Mononuclear cell (primary cell): ENCODE measurements around the gene NPTN. TPM values are rescaled to one million over a fixed set of nuclear protein-coding genes. Genes with fewer than 3 reads are reported as not detected.
"Not testable (repeated sequence)": the region's sequence is repeated elsewhere in the genome, so short reads cannot be mapped to it uniquely, and the experiment has no call there.

ENCODE experiments used
- H3K27me3 ChIP-seq: 2 replicates; pipeline ENCODE4 v1.6.0; 2011; ENCODE audit warnings: low read length, control low read depth; ENCODE audit not compliant: insufficient read depth
- H3K4me1 ChIP-seq: 2 replicates; pipeline ENCODE4 v1.5.1; 2011; ENCODE audit warnings: mild to moderate bottlenecking, low read length, control low read depth; ENCODE audit not compliant: insufficient read depth
- H3K4me3 ChIP-seq: 2 replicates; pipeline ENCODE4 v1.5.1; 2011; ENCODE audit warnings: mild to moderate bottlenecking, low read length, moderate library complexity
- H3K9me3 ChIP-seq: 2 replicates; pipeline ENCODE4 v1.5.1; 2011; ENCODE audit warnings: low read depth, mild to moderate bottlenecking, control low read depth, low read length
- total RNA-seq: library from RNA; depleted of rRNA; stranded (reverse); fragments of >200 nt; gene quantifications from one replicate; pipeline ENCODE4 v1.2.3, GENCODE V29; 2012

Gene NPTN
- total RNA-seq, 1 donor, result 40.4 TPM

DNA sequence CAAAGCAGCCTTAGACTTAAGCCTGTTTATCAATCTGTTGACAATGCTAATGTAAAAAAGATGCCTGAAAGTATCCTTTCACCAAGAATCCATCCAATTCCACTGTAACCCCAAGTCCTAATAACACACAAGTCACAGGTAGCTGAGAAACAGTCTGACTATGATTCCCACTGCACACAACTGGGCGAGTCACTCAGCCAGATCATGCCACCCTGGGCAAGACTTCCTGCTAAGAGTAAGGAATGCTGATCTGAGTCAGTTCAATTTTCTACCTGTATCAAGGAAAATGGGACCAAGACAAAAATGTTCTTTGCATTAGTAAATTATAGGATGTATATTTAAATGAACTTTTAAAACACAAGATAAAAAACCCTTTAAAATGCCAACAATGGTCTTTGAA, 33.3 kb downstream of the NPTN start:
- peaks cover 27% of the 10 kb centered on the region for H3K4me1 ChIP-seq
- no peaks in the 10 kb centered on the region for H3K27me3 ChIP-seq
- H3K9me3 ChIP-seq, result no peaks in the 10 kb centered on the region
- no peak overlapping the region for H3K4me3 ChIP-seq

DNA sequence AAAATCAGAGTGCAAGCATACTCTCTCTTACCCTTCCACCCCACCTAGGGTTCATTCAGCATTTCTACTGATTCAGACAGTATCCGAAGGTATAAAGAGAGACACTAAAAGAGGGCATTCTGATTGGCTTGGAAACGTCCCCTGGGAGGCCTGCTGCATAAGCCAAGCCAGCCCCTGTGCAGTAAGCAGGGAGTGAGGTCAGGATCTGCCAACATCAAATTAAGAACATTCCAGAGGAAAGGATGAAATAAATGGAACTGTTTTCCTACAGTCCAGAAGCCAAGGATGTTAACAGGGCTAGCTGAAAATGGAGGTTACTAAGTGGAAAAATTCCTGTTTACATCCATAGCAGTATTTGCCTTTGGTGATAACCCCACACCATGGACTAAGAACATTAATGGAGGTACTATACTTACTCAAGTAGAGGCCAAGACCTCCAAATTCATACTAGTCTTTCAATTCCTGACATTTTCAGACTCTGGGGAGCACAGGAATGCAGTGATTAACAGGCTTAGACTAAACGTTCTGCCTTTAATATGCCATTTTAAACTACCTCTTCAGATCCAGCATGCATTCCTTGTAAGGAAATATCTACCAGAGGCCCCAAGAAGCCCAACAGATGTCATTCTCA, 34.5 kb downstream of the NPTN start:
- H3K4me1 ChIP-seq, result peaks cover 29% of the 10 kb centered on the region
- H3K4me3 ChIP-seq, result no peak overlapping the region
- no peaks in the 10 kb centered on the region for H3K27me3 ChIP-seq
- H3K9me3 ChIP-seq, result no peaks in the 10 kb centered on the region

DNA sequence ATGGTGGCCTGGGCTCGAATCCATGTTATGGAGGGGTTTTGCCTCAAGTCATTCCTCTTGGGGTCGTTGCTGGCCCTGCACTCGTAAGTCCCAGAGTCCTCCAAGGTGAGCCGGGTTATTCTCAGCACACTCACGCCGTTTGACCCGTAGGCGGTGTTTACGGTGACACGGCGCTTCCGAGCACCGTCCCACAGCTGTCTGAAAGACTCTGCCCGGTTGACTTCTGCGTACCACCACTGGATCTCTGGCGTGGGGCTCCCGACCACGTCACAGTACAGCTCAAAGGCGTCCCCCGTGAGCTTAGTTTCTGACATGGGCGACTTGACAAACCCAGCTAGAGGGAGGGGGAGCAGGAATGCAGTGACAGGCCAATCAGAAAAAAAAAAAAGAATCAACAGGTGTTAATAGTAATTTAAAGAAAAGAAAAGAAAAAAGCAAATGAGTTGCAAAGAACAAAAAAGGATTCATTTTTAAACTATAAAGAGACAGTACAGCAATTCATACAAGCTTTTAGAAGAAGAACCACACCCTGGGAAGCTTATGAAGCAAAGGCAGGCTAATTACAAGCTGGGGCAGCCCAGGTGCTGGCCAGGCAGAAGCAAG, 36.1 kb downstream of the NPTN start:
- Histone ChIP-seq H3K9me3 (no peaks in the 10 kb centered on the region), H3K4me1 (peaks cover 21% of the 10 kb centered on the region), H3K27me3 (no peaks in the 10 kb centered on the region), H3K4me3 (no peak overlapping the region)

DNA sequence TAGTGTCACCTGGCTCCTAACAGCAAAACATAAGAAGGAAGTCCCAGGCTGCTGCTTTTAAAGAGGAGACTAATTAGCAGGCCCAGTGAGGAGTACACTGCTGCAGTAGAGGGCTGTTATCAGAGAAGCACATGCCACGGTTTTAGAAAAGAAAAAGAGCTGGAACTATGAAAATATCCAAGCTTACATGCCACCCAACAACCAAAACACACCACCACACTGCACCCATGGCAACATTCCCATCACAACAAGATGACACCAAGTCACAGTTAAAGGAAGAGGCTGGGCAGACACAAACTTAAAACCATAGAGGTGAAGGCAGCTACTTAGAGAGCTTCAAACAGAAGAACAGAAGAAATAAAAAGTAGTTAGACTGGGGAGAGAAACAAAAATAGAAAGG, 37.0 kb downstream of the NPTN start:
- Histone ChIP-seq H3K4me3 (no peak overlapping the region), H3K9me3 (no peaks in the 10 kb centered on the region), H3K27me3 (no peaks in the 10 kb centered on the region), H3K4me1 (peaks cover 11% of the 10 kb centered on the region)

DNA sequence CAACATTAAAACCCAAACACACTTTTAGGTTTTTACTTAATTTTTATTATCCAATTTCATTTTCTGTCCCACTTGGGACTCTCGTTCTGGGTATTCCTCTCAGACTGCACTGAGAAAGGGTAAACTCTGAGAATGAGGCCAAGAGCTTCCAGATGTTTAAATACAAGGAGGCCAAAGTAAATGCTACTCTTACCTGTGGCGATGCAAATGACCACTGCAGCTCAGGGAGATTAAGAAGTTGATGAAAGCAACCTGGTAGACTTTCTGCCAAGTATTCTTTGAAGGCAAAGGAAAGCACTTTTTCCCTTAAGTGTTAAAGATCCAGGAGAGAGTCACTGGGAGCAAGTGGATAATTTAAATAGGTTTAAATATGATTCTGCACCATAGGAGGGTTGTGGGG, 39.1 kb downstream of the NPTN start:
- Histone ChIP-seq H3K4me1 (peaks cover 5% of the 10 kb centered on the region), H3K27me3 (no peaks in the 10 kb centered on the region), H3K4me3 (no peak overlapping the region), H3K9me3 (no peaks in the 10 kb centered on the region)

DNA sequence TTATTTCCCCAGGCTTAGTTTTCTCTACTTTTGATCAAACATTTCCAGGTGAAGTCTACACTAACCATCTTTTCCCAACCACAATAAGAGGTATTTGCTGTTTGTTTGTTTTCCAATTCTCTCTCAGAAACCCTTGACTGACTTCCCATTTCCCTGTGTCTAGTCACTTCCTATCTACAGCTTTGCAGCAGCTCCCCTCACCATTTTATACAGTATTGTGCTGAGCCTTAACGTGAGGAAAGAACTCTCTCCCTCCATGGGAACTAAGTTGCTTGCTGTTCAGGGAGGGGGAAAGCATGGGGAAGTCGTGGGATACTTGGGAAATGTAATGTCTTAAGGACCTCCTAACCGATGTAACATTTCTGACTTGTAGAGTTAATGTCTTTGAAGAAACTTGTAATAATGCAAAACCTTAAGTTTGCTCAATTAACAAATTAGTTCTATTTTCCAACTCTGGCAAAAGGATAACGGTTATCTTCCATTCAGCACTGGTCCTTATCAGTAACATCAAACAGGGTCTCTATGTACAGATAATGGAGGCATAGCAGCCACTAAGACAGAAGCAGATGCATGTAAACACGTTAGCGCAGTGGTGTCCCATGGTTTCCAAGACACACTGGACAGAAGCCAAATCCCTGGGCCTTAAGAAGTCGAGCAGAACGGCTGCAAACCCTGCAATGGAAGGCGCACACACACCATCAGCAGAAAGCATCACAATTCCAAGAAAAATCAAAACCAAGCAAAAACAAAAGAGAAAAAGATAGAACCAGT, 39.7 kb downstream of the NPTN start:
- Histone ChIP-seq H3K9me3 (no peaks in the 10 kb centered on the region), H3K4me1 (peaks cover 5% of the 10 kb centered on the region), H3K4me3 (no peak overlapping the region)

DNA sequence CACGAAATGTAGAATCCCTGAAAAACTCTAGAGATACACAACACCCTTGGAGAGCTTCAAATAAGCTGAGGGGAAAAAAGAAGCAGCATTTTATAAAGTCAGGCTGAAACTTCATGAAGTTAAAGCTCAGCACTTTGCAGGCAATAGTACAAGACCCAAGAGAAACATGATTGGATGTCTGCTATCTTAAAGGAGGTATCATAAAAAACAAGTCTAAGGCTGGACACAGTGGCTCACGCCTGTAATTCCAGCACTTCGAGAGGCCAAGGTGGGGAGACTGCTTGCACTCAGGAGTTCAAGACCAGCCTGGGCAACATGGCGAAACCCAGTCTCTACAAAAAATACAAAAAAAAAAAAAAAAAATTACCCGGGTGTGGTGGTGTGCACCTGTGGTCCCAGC, 42.9 kb downstream of the NPTN start:
- H3K4me1 ChIP-seq, result peaks cover 5% of the 10 kb centered on the region
- H3K4me3 ChIP-seq, result no peak overlapping the region
- H3K27me3 ChIP-seq, result no peaks in the 10 kb centered on the region
- no peaks in the 10 kb centered on the region for H3K9me3 ChIP-seq

More for the DNA sequence above, 39.7 kb downstream of the NPTN start:
- H3K27me3 ChIP-seq, result no peaks in the 10 kb centered on the region

DNA sequence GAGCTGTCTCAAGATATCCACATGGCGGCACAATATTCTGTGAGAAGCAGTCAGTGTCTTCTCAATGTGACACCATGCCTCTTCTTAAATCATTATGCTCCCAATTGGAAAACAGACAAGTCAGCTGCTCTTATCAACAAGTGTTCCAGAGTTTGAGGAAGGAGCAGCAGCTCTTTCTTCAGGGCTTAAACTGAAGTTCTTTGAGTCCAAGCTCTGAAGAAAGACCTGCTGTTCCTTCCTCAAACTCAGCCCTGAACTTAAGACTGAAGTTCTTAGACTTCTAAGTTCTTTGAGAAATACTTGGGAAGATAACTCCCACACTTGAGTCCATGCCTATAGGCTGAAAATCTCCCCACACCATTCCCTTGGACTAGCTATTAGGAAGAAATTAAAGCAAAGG, 43.4 kb downstream of the NPTN start:
- H3K27me3 ChIP-seq, result no peaks in the 10 kb centered on the region
- H3K9me3 ChIP-seq, result no peaks in the 10 kb centered on the region
- no peak overlapping the region for H3K4me3 ChIP-seq
- peaks cover 5% of the 10 kb centered on the region for H3K4me1 ChIP-seq

DNA sequence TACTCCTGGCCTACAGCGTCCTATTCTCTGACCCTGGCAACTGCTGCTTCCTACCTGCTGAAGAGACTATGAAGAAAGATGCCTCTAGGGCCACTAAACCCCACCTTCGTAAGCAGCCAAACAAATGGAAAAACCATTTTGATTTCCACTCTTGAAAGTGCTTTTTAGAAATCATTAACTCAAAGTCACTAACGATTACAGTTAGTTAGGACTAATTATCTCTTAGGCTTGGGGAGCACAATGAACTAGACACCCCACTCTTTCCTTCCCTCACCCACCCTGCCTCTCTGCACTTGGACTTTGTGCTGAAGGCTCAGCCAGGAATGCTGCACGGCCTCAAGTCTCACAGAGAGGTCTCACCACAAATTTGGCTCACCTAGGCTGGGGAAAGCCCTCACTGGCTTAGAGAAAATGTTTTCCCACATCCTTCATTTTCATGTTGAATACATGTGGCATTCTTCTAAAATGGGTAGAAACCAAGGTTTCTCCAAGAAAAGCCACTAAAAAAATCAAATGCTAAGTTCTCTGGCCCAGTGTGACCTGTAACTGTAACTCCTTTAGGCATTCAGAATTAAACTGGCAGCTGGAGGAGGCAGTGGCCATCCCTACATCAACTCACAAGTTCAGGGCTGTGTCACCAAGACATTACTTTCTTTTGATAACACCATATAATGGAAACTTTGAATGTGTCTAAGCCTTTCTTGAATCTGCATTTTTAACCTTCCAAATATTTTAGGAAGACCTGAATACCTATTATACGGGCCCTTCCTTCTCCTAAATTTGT, 47.1 kb downstream of the NPTN start:
- no peak overlapping the region for H3K4me3 ChIP-seq

DNA sequence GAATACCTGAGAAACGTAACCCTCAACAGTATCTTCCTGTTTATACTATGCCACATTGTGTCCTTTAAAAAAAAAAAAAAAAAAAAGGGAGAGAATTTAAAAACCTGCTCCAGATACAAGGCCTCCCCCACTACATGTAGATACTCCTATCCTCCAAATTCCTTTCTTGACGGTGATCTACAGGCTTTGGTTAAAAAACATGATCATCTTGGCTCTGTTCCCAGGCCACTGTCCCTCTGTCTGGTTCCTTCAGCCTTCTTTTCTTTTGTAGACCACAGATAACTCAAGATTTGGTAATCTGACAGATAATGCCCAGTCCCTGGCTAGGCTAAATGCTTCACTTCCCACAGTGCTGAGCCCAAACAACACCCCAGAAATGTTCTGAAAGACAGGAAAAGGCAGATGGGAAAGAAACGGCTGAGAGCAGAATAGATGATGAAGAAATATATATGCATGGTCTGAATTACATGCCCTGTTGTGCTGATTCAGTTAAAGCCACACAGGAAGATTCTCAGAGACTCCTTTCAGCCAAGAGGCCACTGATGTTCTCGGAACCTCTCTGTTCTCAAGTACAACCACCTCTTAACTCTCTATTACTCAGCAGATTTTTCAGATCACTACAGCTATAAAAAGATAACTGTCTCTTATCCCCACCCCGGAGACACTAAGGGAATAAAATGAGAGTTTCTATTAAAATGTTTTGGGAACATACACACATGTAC, 48.3 kb downstream of the NPTN start:
- H3K27me3 ChIP-seq, result no peaks in the 10 kb centered on the region
- no peaks in the 10 kb centered on the region for H3K4me1 ChIP-seq
- no peaks in the 10 kb centered on the region for H3K9me3 ChIP-seq
- H3K4me3 ChIP-seq, result no peak overlapping the region

More for the DNA sequence above, 47.1 kb downstream of the NPTN start:
- Histone ChIP-seq H3K4me1 (no peaks in the 10 kb centered on the region), H3K27me3 (no peaks in the 10 kb centered on the region), H3K9me3 (no peaks in the 10 kb centered on the region)

DNA sequence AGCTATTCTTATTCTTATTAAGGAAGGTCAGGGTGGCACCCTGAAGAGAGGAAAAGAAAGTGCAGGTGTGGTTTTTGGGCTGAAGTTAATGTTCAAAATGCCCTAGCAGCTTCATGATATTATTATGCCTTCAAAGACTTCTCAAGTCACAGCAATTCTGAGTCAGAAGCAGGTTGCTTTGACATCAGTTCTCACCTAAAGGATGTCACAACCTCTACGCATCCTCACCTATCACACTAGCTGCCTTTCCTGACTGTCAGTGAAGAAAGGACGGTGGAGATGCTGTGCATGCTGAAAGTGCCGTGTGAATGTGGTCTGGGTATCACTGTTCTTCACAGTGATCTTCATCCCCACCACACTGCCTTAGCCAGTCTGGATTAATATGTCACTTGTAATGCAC, 49.6 kb downstream of the NPTN start:
- H3K27me3 ChIP-seq, result no peaks in the 10 kb centered on the region
- H3K4me3 ChIP-seq, result no peak overlapping the region
- H3K9me3 ChIP-seq, result no peaks in the 10 kb centered on the region
- H3K4me1 ChIP-seq, result no peaks in the 10 kb centered on the region

DNA sequence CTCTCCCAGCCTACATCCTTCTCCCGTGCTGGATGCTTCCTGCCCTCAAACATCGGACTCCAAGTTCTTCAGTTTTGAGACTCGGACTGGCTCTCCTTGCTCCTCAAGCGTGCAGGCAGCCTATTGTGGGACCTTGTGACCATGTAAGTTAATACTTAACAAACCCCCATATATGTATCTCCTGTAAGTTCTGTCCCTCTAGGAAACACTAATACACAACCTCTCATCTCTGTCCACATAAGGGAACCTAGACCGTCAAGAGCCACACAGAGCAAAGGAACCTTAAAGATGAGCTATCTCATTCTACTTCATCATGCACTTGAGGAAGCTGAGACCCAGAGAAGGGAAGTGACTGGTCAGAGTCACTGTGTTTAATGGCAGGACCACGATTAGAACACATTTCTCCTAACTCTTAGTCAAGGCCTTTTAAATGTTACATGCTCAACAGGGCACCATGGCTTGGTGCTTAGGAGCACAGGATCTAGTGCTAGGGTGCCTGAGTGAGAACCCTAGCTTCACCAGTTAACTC, 50.3 kb downstream of the NPTN start:
- Histone ChIP-seq H3K4me3 (no peak overlapping the region), H3K27me3 (no peaks in the 10 kb centered on the region), H3K4me1 (no peaks in the 10 kb centered on the region), H3K9me3 (no peaks in the 10 kb centered on the region)

DNA sequence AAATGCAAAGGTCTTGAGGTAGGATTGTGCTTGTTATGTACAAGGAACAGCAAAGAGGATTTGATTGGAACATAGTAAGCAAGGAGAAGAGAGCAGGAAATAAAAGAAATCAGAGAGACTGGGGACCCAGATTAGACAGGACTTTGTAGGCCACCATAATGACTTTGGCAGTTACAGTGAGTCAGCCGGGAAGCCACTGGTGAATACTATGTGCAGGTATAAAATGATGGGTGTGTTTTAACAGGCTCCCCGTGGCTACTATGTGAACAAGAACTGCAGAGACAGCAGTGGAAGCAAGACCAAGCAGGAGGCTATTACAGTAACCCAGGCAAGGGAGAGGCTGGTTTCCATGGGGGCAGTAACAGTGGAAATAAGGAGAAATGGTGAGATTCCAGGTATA, 55.2 kb downstream of the NPTN start:
- H3K4me1 ChIP-seq, result no peaks in the 10 kb centered on the region
- H3K4me3 ChIP-seq, result no peak overlapping the region
- H3K9me3 ChIP-seq, result no peaks in the 10 kb centered on the region
- no peaks in the 10 kb centered on the region for H3K27me3 ChIP-seq

DNA sequence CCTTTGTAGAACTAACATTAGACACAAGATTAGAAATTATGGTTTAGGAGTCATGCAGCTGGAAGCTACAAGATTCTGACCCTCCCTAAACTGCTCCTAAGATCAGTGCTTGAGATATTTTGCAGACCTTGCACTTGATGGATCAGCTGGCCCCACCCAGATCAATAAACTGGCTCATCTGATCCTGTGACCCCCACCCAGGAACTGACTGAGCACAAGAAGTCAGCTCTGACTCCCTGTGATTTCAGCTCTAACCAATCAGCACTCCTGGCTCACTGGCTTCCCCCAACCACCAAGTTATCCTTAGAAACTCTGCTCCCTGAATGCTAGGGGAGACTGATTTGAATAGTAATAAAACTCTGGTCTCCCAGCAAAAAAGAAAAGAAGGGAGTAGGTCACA, 55.6 kb downstream of the NPTN start:
- H3K4me3 ChIP-seq, H3K4me1 ChIP-seq: not testable (repeated sequence)

More for the DNA sequence above, 55.6 kb downstream of the NPTN start:
- H3K9me3 ChIP-seq, H3K27me3 ChIP-seq: not testable (repeated sequence)
